Measurements from ENCODE around the gene MANBA. TPM values are rescaled to one million over a fixed set of nuclear protein-coding genes. Genes with fewer than 3 reads are reported as not detected.

The MANBA gene
- total RNA-seq, 4 donors from 2014 or later = 8.9 to 15.5 (median 12.6) TPM

GRCh38 chr4:102596532-102596931, 164.2 kb downstream of the MANBA start:
- Histone ChIP-seq H3K27ac (no peak overlapping the region), H3K4me1 (no peaks in the 10 kb centered on the region), H3K27me3 (no peaks in the 10 kb centered on the region), H3K4me3 (no peak overlapping the region), H3K36me3 (peaks cover 5 to 66% of the 10 kb centered on the region in 2 donors), H3K9me3 (no peaks in the 10 kb centered on the region)
- TF ChIP-seq CTCF (IDR thresholded peaks at IDR 0.05 in 4 of 5, conservative IDR thresholded peaks at IDR 0.05 in 1 of 5) (no peak), POLR2A (IDR thresholded peaks at IDR 0.05) (no peak)
- no peak for DNase-seq
- no peak for ATAC-seq
- in situ Hi-C loops (cut with MboI; ENCODE audit: low sequenced_read_pairs in 4 of 4) = no loop called here
- intact Hi-C loops (cut with DNase I; ENCODE audit: low total_unique reads) = no loop called here

GRCh38 chr4:102594000-102594399, 166.8 kb downstream of the MANBA start:
- DNase-seq (no peak), ATAC-seq (no peak)
- Histone ChIP-seq H3K27me3 (no peaks in the 10 kb centered on the region), H3K27ac (no peak overlapping the region), H3K9me3 (no peaks in the 10 kb centered on the region), H3K4me1 (no peaks in the 10 kb centered on the region), H3K36me3 (peaks cover 5 to 66% of the 10 kb centered on the region in 2 donors), H3K4me3 (no peak overlapping the region)
- in situ Hi-C loops (cut with MboI; ENCODE audit: low sequenced_read_pairs in 4 of 4) (no loop called here), intact Hi-C loops (cut with DNase I; ENCODE audit: low total_unique reads) (no loop called here)
- no peak for TF ChIP-seq CTCF (IDR thresholded peaks at IDR 0.05 in 4 of 5, conservative IDR thresholded peaks at IDR 0.05 in 1 of 5)
- TF ChIP-seq POLR2A (IDR thresholded peaks at IDR 0.05) = no peak

DNA sequence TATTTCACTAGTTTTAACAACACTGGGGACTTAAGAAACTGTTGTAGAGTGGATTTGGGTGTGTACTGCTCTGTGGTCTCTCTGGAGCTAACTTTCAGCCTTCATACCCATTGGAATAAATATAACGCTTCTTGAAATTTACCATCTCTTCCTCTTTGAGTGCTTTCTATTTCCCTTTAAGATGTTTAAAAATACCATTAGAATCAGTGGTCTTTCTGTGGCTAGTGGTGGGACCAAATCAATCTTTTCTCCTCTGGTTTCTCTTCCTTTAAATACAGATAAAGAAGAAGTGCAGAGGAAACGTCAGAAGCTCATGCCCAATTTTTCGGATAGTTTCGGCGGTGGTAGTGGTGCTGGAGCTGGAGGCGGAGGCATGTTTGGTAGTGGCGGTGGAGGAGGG, 167.6 kb downstream of the MANBA start:
- no peak for ATAC-seq
- no peaks in the 10 kb centered on the region for H3K4me1 ChIP-seq
- in situ Hi-C loops (cut with MboI; ENCODE audit: low sequenced_read_pairs in 4 of 4) = no loop called here
- no peaks in the 10 kb centered on the region for H3K27me3 ChIP-seq
- no peaks in the 10 kb centered on the region for H3K9me3 ChIP-seq
- H3K4me3 ChIP-seq = no peak overlapping the region
- no peak for TF ChIP-seq CTCF (IDR thresholded peaks at IDR 0.05 in 4 of 5, conservative IDR thresholded peaks at IDR 0.05 in 1 of 5)
- TF ChIP-seq POLR2A (IDR thresholded peaks at IDR 0.05) = no peak
- no peak for DNase-seq
- H3K36me3 ChIP-seq = peaks cover 5 to 59% of the 10 kb centered on the region in 2 donors
- no peak overlapping the region for H3K27ac ChIP-seq
- intact Hi-C loops (cut with DNase I; ENCODE audit: low total_unique reads) = no loop called here

- no peaks in the 10 kb centered on the region for H3K4me1 ChIP-seq
- intact Hi-C loops (cut with DNase I; ENCODE audit: low total_unique reads) = no loop called here
- no peaks in the 10 kb centered on the region for H3K27me3 ChIP-seq
- ATAC-seq (no peak), DNase-seq (no peak)
- H3K4me3 ChIP-seq = no peak overlapping the region
- in situ Hi-C loops (cut with MboI; ENCODE audit: low sequenced_read_pairs in 4 of 4) = no loop called here
- no peak overlapping the region for H3K27ac ChIP-seq
- H3K9me3 ChIP-seq = no peaks in the 10 kb centered on the region
- TF ChIP-seq POLR2A (IDR thresholded peaks at IDR 0.05) (no peak), CTCF (IDR thresholded peaks at IDR 0.05 in 4 of 5, conservative IDR thresholded peaks at IDR 0.05 in 1 of 5) (no peak)
- H3K36me3 ChIP-seq = peaks cover 5 to 50% of the 10 kb centered on the region in 2 donors
Observed at GRCh38 chr4:102592256-102592655, 168.5 kb downstream of the MANBA start.

DNA sequence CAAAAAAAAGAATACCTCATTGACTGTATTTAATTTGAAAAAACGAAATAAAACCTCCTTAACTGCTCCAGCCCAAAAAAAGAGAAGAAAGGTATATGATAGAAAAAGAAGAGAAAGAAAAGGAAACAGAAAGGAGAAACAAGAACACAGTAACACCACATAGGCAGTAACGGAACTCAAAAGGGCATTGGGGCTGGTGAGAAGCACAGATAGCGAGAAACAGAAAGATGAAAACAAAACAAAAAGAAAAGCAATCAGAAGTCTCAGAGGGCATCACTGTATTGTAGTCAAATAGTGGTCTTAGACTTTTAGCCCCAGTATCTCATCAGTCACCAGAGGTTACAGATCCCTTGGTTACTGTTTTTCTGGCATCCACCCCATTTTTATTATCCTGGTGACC, 171.0 kb downstream of the MANBA start:
- Histone ChIP-seq H3K36me3 (peaks cover 0 to 46% of the 10 kb centered on the region in 2 donors), H3K4me1 (no peaks in the 10 kb centered on the region), H3K4me3 (no peak overlapping the region), H3K27ac (no peak overlapping the region), H3K9me3 (no peaks in the 10 kb centered on the region), H3K27me3 (no peaks in the 10 kb centered on the region)
- in situ Hi-C loops (cut with MboI; ENCODE audit: low sequenced_read_pairs in 4 of 4) = no loop called here
- no peak for DNase-seq
- intact Hi-C loops (cut with DNase I; ENCODE audit: low total_unique reads) = no loop called here
- no peak for ATAC-seq
- TF ChIP-seq CTCF (IDR thresholded peaks at IDR 0.05 in 4 of 5, conservative IDR thresholded peaks at IDR 0.05 in 1 of 5) (no peak), POLR2A (IDR thresholded peaks at IDR 0.05) (no peak)
